Activated T-helper 1 cell treated with Interleukin-2 at 50 U/mL for 16 hours (primary cell): Measurements from ENCODE around the gene CSF1R.
"Not testable (repeated sequence)": the region's sequence is repeated elsewhere in the genome, so short reads cannot be mapped to it uniquely, and the experiment has no call there.

ENCODE experiments used
- DNase-seq: peaks from one replicate; pipeline ENCODE4 v3.0.0-alpha.2; 2020; ENCODE audit warnings: low read depth

The CSF1R gene

GRCh38 chr5:150103678-150104549 is 17.6 kb upstream of the CSF1R start:
- no peak for DNase-seq

- no peak for DNase-seq
These were observed 14.7 kb upstream of the CSF1R start for GRCh38 chr5:150101023-150101422.

GRCh38 chr5:150097152-150097551 is 10.8 kb upstream of the CSF1R start:
- no peak for DNase-seq

- no peak for DNase-seq
These were observed 5.9 kb upstream of the CSF1R start for GRCh38 chr5:150092159-150092787.

GRCh38 chr5:150085191-150085912 is 1.0 kb downstream of the CSF1R start:
- DNase-seq, result no peak

- DNase-seq, result not testable (repeated sequence)
These were observed 1.6 kb downstream of the CSF1R start for GRCh38 chr5:150084754-150085153.

- DNase-seq, result no peak
These were observed 3.5 kb downstream of the CSF1R start for GRCh38 chr5:150082889-150083288.

- DNase-seq, result no peak
These were observed 4.0 kb downstream of the CSF1R start for GRCh38 chr5:150082374-150082773.

GRCh38 chr5:150081541-150082283 is 4.6 kb downstream of the CSF1R start:
- no peak for DNase-seq

- no peak for DNase-seq
These were observed 5.5 kb downstream of the CSF1R start for GRCh38 chr5:150080696-150081435.

GRCh38 chr5:150079909-150080461 is 6.4 kb downstream of the CSF1R start:
- no peak for DNase-seq

- DNase-seq, result no peak
These were observed 7.3 kb downstream of the CSF1R start for GRCh38 chr5:150078802-150079689.

GRCh38 chr5:150077996-150078801 is 8.2 kb downstream of the CSF1R start:
- no peak for DNase-seq

- no peak for DNase-seq
These were observed 9.3 kb downstream of the CSF1R start for GRCh38 chr5:150077060-150077459.

GRCh38 chr5:150075806-150076205 is 10.5 kb downstream of the CSF1R start:
- no peak for DNase-seq

- no peak for DNase-seq
These were observed 11.1 kb downstream of the CSF1R start for GRCh38 chr5:150075233-150075632.

GRCh38 chr5:150073677-150074076 is 12.7 kb downstream of the CSF1R start:
- DNase-seq, result no peak

GRCh38 chr5:150073086-150073625 is 13.2 kb downstream of the CSF1R start:
- DNase-seq, result no peak

- no peak for DNase-seq
These were observed 15.5 kb downstream of the CSF1R start for GRCh38 chr5:150070821-150071220.
